ENCODE data around the gene PRKAG2. TPM values are rescaled to one million over a fixed set of nuclear protein-coding genes. Genes with fewer than 3 reads are reported as not detected.

The PRKAG2 gene
- polyA plus RNA-seq, 1 of the 3 experiments (the other 2 are of a cell fraction) = 51.6 TPM

- Histone ChIP-seq H3K4me2 (no peak overlapping the region), H3K9me3 (no peaks in the 10 kb centered on the region), H4K20me1 (ENCODE audit: insufficient read depth) (no peaks in the 10 kb centered on the region), H3K4me1 (ENCODE audit: control insufficient read depth in 1 of 2, insufficient read depth in 2 of 2, low read depth in 1 of 2, low read length in 1 of 2) (peaks cover 0 to 22% of the 10 kb centered on the region in 2 experiments; a peak in 1 of 4 replicates), H3K79me2 (ENCODE audit: insufficient read depth) (no peaks in the 10 kb centered on the region), H3K9me2 (no peaks in the 10 kb centered on the region), H3F3A (replicated peaks; ENCODE audit: insufficient read depth) (no peaks in the 10 kb centered on the region), H3K9ac (no peak overlapping the region), H3K4me3 (ENCODE audit: low read depth in 2 of 2, low read length in 1 of 2) (no peak overlapping the region), H3K27me3 (ENCODE audit: insufficient read depth) (peaks cover 36% of the 10 kb centered on the region), H3K36me3 (replicated peaks in 1 of 2; ENCODE audit: control insufficient read depth in 1 of 2, insufficient read depth in 2 of 2, low read length in 1 of 2) (no peaks in the 10 kb centered on the region), H3K27ac (ENCODE audit: low read depth in 2 of 2, low read length in 1 of 2) (no peak overlapping the region), H2AFZ (ENCODE audit: low read depth) (no peak overlapping the region)
- TF ChIP-seq ELF1 (IDR thresholded peaks at IDR 0.05) = no peak
- POLR2A ChIA-PET = no interaction called here
- DNase-seq = no peak
- 80% methylated on average over 7 of the region's 7 CpGs for WGBS (ENCODE audit: low lambda C conversion rate)
- CTCF ChIA-PET = interaction anchor here (1.0 kb wide), 1 partner anchor 68 kb away, joined by 3 read pairs; no protein-coding TSS in a partner anchor
Observed at GRCh38 chr7:151866028-151866427, 10.9 kb downstream of the PRKAG2 start.

- no peaks in the 10 kb centered on the region for H3K36me3 ChIP-seq (replicated peaks in 1 of 2; ENCODE audit: control insufficient read depth in 1 of 2, insufficient read depth in 2 of 2, low read length in 1 of 2)
- no peaks in the 10 kb centered on the region for H3K9me3 ChIP-seq
- H3K27ac ChIP-seq (ENCODE audit: low read depth in 2 of 2, low read length in 1 of 2) = no peak overlapping the region
- WGBS (ENCODE audit: low lambda C conversion rate) = 64% methylated on average over 16 of the region's 16 CpGs
- CTCF ChIA-PET = interaction anchor here (1.0 kb wide), 1 partner anchor 68 kb away, joined by 3 read pairs; no protein-coding TSS in a partner anchor
- H3K27me3 ChIP-seq (ENCODE audit: insufficient read depth) = peaks cover 33% of the 10 kb centered on the region
- H3K79me2 ChIP-seq (ENCODE audit: insufficient read depth) = no peaks in the 10 kb centered on the region
- no peak overlapping the region for H3K4me3 ChIP-seq (ENCODE audit: low read depth in 2 of 2, low read length in 1 of 2)
- DNase-seq = no peak
- no peak overlapping the region for H3K4me2 ChIP-seq
- no peaks in the 10 kb centered on the region for H3F3A ChIP-seq (replicated peaks; ENCODE audit: insufficient read depth)
- no peak overlapping the region for H3K9ac ChIP-seq
- no peaks in the 10 kb centered on the region for H4K20me1 ChIP-seq (ENCODE audit: insufficient read depth)
- H2AFZ ChIP-seq (ENCODE audit: low read depth) = no peak overlapping the region
- TF ChIP-seq SMC3 (IDR thresholded peaks at IDR 0.05; ENCODE audit: low read depth, low read length) = no peak
- no peak for TF ChIP-seq TAF1 (IDR thresholded peaks at IDR 0.05; ENCODE audit: borderline replicate concordance, low read depth, low read length)
- TF ChIP-seq RAD21 (IDR thresholded peaks at IDR 0.05; ENCODE audit: low read length) = no peak
- no peak for TF ChIP-seq JUND (IDR thresholded peaks at IDR 0.05)
- no peak for TF ChIP-seq FOSL2 (IDR thresholded peaks at IDR 0.05; ENCODE audit: borderline replicate concordance, low read depth)
- TF ChIP-seq FOXJ3 (CRISPR knock-in tag; IDR thresholded peaks at IDR 0.05) = no peak
- no peak for TF ChIP-seq TEAD4 (IDR thresholded peaks at IDR 0.05; ENCODE audit: borderline replicate concordance, insufficient read depth)
- no peak for TF ChIP-seq EZH2phosphoT487 (IDR thresholded peaks at IDR 0.05; ENCODE audit: borderline replicate concordance, low read depth)
- TF ChIP-seq ZBTB33 (IDR thresholded peaks at IDR 0.05; ENCODE audit: borderline replicate concordance, low read depth) = no peak
- TF ChIP-seq RFX5 (IDR thresholded peaks at IDR 0.05; ENCODE audit: low read length) = no peak
- TF ChIP-seq ELF1 (IDR thresholded peaks at IDR 0.05) = no peak
- no peak for TF ChIP-seq CTCF (IDR thresholded peaks at IDR 0.05)
- TF ChIP-seq USF1 (IDR thresholded peaks at IDR 0.05; ENCODE audit: borderline replicate concordance, low read depth) = no peak
- no peak for TF ChIP-seq PBX3 (IDR thresholded peaks at IDR 0.05)
- TF ChIP-seq FOXM1 (IDR thresholded peaks at IDR 0.05; ENCODE audit: low read depth) = no peak
- no peak for TF ChIP-seq CHD2 (IDR thresholded peaks at IDR 0.05; ENCODE audit: low read length, partially characterized antibody)
- TF ChIP-seq YY1 (IDR thresholded peaks at IDR 0.05; ENCODE audit: low read depth) = no peak
- TF ChIP-seq IRF3 (IDR thresholded peaks at IDR 0.05; ENCODE audit: low read depth, low read length) = no peak
- POLR2A ChIA-PET = no interaction called here
- no peaks in the 10 kb centered on the region for H3K9me2 ChIP-seq
- H3K4me1 ChIP-seq (ENCODE audit: control insufficient read depth in 1 of 2, insufficient read depth in 2 of 2, low read depth in 1 of 2, low read length in 1 of 2) = peaks cover 0 to 22% of the 10 kb centered on the region in 2 experiments; a peak in 1 of 4 replicates
Observed at GRCh38 chr7:151865070-151865670, 11.7 kb downstream of the PRKAG2 start.
